Naive B cell (primary cell): Measurements from ENCODE around the gene TCERG1L. TPM values are rescaled to one million over a fixed set of nuclear protein-coding genes. Genes with fewer than 3 reads are reported as not detected.
A peak's percentile ranks its signal among the peaks of the same experiment; 100 is the strongest.

ENCODE experiments used
- ATAC-seq, 2 donors: fragments of 150-1000 bp; cut with Tn5 transposase; 2 replicates each; pipeline ENCODE4 v1.10.0; 2021; ENCODE audit warnings: low read depth in 2 of 2, mild to moderate bottlenecking in 2 of 2, moderate library complexity in 2 of 2
- DNase-seq: peaks from one replicate; pipeline ENCODE4 v3.0.0; 2022
- H3K27ac Mint-ChIP-seq, 6 donors: one replicate each; pipeline ENCODE4 v1.8.0; 2020 to 2022; ENCODE audit warnings: mild to moderate bottlenecking in 6 of 6, mixed read lengths in 6 of 6, moderate library complexity in 5 of 6, inconsistent platforms in 2 of 6
- H3K27me3 Mint-ChIP-seq, 3 donors: one replicate each; pipeline ENCODE4 v1.8.0; 2021 to 2022; ENCODE audit warnings: mixed read lengths in 3 of 3, mild to moderate bottlenecking in 1 of 3
- H3K36me3 Mint-ChIP-seq, 2 donors: one replicate each; pipeline ENCODE4 v1.8.0; 2020 to 2022; ENCODE audit warnings: mixed read lengths in 2 of 2, inconsistent platforms in 1 of 2, mild to moderate bottlenecking in 1 of 2
- H3K4me1 Mint-ChIP-seq, 3 donors: one replicate each; pipeline ENCODE4 v1.8.0; 2020 to 2022; ENCODE audit warnings: mixed read lengths in 3 of 3, inconsistent platforms in 1 of 3, mild to moderate bottlenecking in 1 of 3, moderate library complexity in 1 of 3
- H3K4me3 Mint-ChIP-seq, 8 donors: one replicate each; pipeline ENCODE4 v1.8.0; 2020 to 2022; ENCODE audit warnings: mild to moderate bottlenecking in 8 of 8, mixed read lengths in 8 of 8, moderate library complexity in 8 of 8, inconsistent platforms in 2 of 8
- H3K9me3 Mint-ChIP-seq, 7 donors: one replicate each; pipeline ENCODE4 v1.8.0; 2020 to 2022; ENCODE audit warnings: mixed read lengths in 7 of 7, mild to moderate bottlenecking in 5 of 7, inconsistent platforms in 2 of 7, moderate library complexity in 1 of 7
- polyA plus RNA-seq, 6 donors: library from polyadenylated mRNA; unstranded; fragments of 300-500 nt; fragmentation: Illumina TruSeq; gene quantifications; one replicate each; pipeline ENCODE4 v1.2.3, GENCODE V29; 2021; ENCODE audit warnings: low read depth in 6 of 6

Gene TCERG1L
- polyA plus RNA-seq, 6 donors from 2014 or later = not detected

- Mint-ChIP-seq H3K4me3 (no peak overlapping the region), H3K4me1 (peaks cover 0 to 4% (median 0%) of the 10 kb centered on the region in 3 donors), H3K9me3 (peaks cover 0 to 2% (median 0%) of the 10 kb centered on the region in 7 donors), H3K27ac (no peak overlapping the region), H3K36me3 (no peaks in the 10 kb centered on the region), H3K27me3 (peaks cover 0 to 9% (median 3%) of the 10 kb centered on the region in 3 donors)
- DNase-seq (no peak), ATAC-seq (no peak)
These were observed 37.2 kb downstream of the TCERG1L start for GRCh38 chr10:131274133-131274880.

DNA sequence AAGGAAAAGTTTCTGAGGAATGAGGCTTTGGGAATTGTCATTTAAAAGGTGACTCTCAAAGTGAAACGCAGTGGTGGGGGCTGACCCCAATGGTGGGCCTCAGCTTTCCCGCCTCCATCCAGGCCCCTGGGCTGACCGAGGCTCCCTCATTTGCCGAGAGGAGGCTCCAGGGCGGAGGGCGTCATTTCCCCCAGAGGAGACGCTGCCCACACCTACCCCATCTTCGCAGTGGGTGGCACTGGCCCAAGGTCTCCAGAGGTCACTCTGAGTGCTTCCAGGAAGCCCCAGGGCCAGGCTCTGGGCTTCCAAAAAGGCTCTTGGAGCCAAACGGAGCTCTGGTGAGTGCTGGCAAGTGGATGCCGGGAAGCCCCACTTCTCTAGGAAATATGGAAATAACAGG lies 38.0 kb downstream of the TCERG1L start:
- Mint-ChIP-seq H3K27me3 (peaks cover 0 to 11% (median 3%) of the 10 kb centered on the region in 3 donors), H3K36me3 (no peaks in the 10 kb centered on the region), H3K27ac (peak overlapping the region in 1 of 6 donors; percentile 62), H3K4me1 (peaks cover 0 to 4% (median 0%) of the 10 kb centered on the region in 3 donors), H3K4me3 (no peak overlapping the region), H3K9me3 (peaks cover 0 to 4% (median 0%) of the 10 kb centered on the region in 7 donors)
- ATAC-seq = no peak
- no peak for DNase-seq

GRCh38 chr10:131272897-131273451 lies 38.5 kb downstream of the TCERG1L start:
- H3K4me3 Mint-ChIP-seq = no peak overlapping the region

DNA sequence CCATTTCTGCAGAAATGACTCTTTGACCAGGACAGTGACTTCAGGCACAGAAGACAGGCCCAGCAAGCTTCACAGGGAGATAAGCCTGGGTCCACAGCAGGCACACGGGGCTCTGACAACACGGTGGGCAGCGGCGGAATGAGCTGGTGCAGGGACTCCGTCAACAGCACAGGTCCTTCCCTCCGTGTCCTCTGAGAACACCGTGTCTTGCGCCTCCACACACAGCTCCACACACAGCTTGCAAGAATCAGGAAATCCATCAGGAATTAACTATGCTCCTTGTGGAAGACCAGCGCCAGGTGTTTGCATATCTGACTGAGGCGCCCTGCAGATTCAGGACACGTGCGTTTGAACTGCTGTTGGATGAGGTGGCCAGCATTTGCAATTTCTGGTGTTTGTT lies 39.6 kb downstream of the TCERG1L start:
- ATAC-seq (no peak), DNase-seq (no peak)
- H3K27ac Mint-ChIP-seq = no peak overlapping the region
- peaks cover 0 to 4% (median 0%) of the 10 kb centered on the region in 3 donors for H3K4me1 Mint-ChIP-seq
- H3K4me3 Mint-ChIP-seq = no peak overlapping the region
- peaks cover 0 to 11% (median 3%) of the 10 kb centered on the region in 3 donors for H3K27me3 Mint-ChIP-seq
- H3K9me3 Mint-ChIP-seq = peaks cover 0 to 6% (median 0%) of the 10 kb centered on the region in 7 donors
- H3K36me3 Mint-ChIP-seq = no peaks in the 10 kb centered on the region

More at GRCh38 chr10:131272897-131273451, 38.5 kb downstream of the TCERG1L start:
- DNase-seq (no peak), ATAC-seq (no peak)
- H3K27ac Mint-ChIP-seq = no peak overlapping the region
- H3K27me3 Mint-ChIP-seq = peaks cover 0 to 11% (median 3%) of the 10 kb centered on the region in 3 donors
- peaks cover 0 to 4% (median 0%) of the 10 kb centered on the region in 3 donors for H3K4me1 Mint-ChIP-seq
- no peaks in the 10 kb centered on the region for H3K36me3 Mint-ChIP-seq
- H3K9me3 Mint-ChIP-seq = peaks cover 0 to 6% (median 0%) of the 10 kb centered on the region in 7 donors

- Mint-ChIP-seq H3K27ac (no peak overlapping the region), H3K27me3 (peaks cover under 1 to 11% (median 3%) of the 10 kb centered on the region in 3 donors), H3K4me3 (no peak overlapping the region), H3K36me3 (no peaks in the 10 kb centered on the region), H3K4me1 (peaks cover 0 to 4% (median 0%) of the 10 kb centered on the region in 3 donors), H3K9me3 (peaks cover 0 to 6% (median 0%) of the 10 kb centered on the region in 7 donors)
- DNase-seq = no peak
- no peak for ATAC-seq
These were observed 40.2 kb downstream of the TCERG1L start for GRCh38 chr10:131271195-131271880.

DNA sequence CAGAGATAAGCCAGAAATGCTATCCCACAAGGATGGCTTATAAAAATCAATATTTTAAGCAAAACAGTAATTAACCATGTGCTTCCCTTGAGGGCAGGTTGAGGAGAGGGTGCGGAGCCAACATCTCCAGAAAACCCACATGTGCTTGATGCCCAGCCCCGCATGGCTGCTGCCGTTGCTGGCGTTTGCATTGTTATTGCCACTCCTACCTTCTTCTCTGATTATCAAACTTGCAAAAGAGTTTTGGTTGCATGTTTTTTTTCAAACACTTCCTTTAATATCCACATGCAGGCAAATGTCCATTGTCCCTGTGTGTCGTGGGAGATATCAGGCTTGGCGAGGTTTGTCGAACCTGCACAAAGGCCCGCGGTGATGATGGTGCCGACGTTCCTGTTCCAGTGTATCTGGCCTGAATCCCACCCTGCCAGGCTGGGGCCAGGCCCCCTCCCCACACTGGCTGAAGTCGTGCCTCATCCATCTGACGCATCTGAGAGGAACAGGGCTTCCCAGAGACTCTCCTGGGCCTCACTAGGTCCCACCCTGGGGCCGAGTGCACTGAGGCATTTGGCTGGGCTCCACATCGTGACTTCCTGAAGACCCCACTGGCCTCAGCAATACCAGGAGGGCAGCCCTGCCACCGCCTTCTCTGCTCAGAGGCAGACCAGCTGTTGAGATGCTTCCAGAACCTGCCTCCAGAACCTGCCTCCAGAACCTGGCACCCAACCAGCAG lies 40.9 kb downstream of the TCERG1L start:
- Mint-ChIP-seq H3K27ac (no peak overlapping the region), H3K27me3 (peaks cover 3 to 11% (median 5%) of the 10 kb centered on the region in 3 donors), H3K9me3 (peaks cover 0 to 6% (median 0%) of the 10 kb centered on the region in 7 donors), H3K4me3 (no peak overlapping the region), H3K36me3 (no peaks in the 10 kb centered on the region), H3K4me1 (peaks cover 0 to 4% (median 0%) of the 10 kb centered on the region in 3 donors)
- no peak for DNase-seq
- ATAC-seq = no peak

GRCh38 chr10:131269776-131270460 lies 41.6 kb downstream of the TCERG1L start:
- Mint-ChIP-seq H3K4me3 (peak overlapping the region in 1 of 8 donors; percentile 31), H3K36me3 (no peaks in the 10 kb centered on the region), H3K27ac (peak overlapping the region in 1 of 6 donors; percentile 77), H3K27me3 (peaks cover 3 to 11% (median 5%) of the 10 kb centered on the region in 3 donors), H3K9me3 (peaks cover 0 to 6% (median 0%) of the 10 kb centered on the region in 7 donors), H3K4me1 (peaks cover 0 to 4% (median 0%) of the 10 kb centered on the region in 3 donors)
- ATAC-seq = no peak
- DNase-seq = no peak

GRCh38 chr10:131267814-131268095 lies 43.8 kb downstream of the TCERG1L start:
- Mint-ChIP-seq H3K4me3 (no peak overlapping the region), H3K9me3 (peaks cover 0 to 6% (median 0%) of the 10 kb centered on the region in 7 donors), H3K36me3 (no peaks in the 10 kb centered on the region), H3K4me1 (peaks cover 0 to 4% (median 0%) of the 10 kb centered on the region in 3 donors), H3K27ac (no peak overlapping the region), H3K27me3 (peaks cover 3 to 11% (median 5%) of the 10 kb centered on the region in 3 donors)
- DNase-seq (no peak), ATAC-seq (no peak)

- no peak overlapping the region for H3K4me3 Mint-ChIP-seq
- no peaks in the 10 kb centered on the region for H3K36me3 Mint-ChIP-seq
- peaks cover 0 to 6% (median 0%) of the 10 kb centered on the region in 7 donors for H3K9me3 Mint-ChIP-seq
- peaks cover 3 to 11% (median 5%) of the 10 kb centered on the region in 3 donors for H3K27me3 Mint-ChIP-seq
- H3K4me1 Mint-ChIP-seq = peaks cover 0 to 4% (median 0%) of the 10 kb centered on the region in 3 donors
- H3K27ac Mint-ChIP-seq = no peak overlapping the region
- ATAC-seq (no peak), DNase-seq (no peak)
These were observed 44.3 kb downstream of the TCERG1L start for GRCh38 chr10:131266936-131267813.

DNA sequence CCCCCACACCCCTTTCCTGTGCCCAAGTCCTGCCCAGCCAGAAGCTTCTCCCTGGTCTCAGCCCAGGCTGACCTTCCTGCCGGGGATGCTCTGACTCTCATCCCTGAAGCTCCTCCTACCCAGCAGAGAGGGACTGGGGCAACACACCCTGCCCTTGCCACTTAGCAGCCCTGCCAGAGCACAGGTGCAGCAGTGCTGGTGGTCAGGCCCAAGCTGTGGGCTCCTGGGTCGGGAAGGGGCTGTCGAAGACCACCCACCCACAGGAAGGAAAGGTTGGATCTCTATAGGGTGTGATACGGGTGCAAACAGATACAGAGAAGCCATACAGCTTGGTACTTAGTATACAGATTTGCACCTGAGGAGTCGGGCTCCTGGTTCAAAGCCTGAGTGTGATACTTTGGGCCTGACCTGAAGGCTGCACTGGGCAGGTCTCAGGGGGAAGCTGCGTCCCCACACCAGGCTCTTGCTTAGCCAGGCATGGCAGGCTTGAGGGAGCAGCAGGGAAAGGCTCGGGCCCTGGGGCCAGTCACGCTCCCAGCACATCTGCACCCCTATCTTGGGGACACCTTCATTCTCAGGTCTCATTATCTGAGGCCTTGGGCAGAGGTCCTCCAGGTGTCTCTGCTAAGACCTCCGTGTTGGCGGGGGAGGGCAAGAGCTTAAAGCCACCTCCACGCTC lies 47.3 kb downstream of the TCERG1L start:
- DNase-seq = no peak

DNA sequence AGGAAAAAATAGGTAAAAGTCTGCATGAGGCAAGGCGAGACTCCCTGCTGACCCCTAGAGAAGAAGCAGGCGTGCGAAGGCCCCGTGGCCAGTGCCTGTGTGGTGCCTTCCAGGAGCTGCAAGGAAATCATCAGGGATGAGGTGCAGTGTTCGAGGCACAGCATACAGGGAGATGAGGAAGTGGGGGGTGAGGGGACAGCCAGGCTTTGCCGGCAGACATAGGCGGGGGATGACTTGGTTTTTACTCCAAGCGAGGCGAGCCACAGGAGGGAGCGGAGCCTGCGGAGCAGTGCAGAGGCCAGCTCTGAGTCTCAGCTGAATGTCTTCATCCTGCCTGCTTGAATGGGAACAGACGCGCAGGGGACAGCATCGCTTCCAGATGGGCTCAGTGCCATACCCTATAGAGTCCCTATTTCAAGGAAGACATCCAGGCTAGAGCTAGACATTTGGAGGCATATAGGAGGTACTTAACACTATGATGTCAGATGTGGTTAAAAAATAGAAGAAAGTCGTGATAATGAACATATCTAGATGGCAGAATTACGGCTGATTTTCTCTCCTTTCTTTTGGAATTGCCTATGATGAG lies 49.5 kb downstream of the TCERG1L start:
- H3K4me1 Mint-ChIP-seq = no peaks in the 10 kb centered on the region
- H3K4me3 Mint-ChIP-seq = no peak overlapping the region
- DNase-seq (no peak), ATAC-seq (no peak)
- no peak overlapping the region for H3K27ac Mint-ChIP-seq
- peaks cover 0 to 4% (median 1%) of the 10 kb centered on the region in 7 donors for H3K9me3 Mint-ChIP-seq
- no peaks in the 10 kb centered on the region for H3K36me3 Mint-ChIP-seq
- peaks cover 0 to 5% (median 0%) of the 10 kb centered on the region in 3 donors for H3K27me3 Mint-ChIP-seq

More for the DNA sequence above, 47.3 kb downstream of the TCERG1L start:
- no peaks in the 10 kb centered on the region for H3K36me3 Mint-ChIP-seq
- no peak overlapping the region for H3K27ac Mint-ChIP-seq
- no peak for ATAC-seq
- peaks cover 0 to 5% (median 2%) of the 10 kb centered on the region in 3 donors for H3K27me3 Mint-ChIP-seq
- no peaks in the 10 kb centered on the region for H3K4me1 Mint-ChIP-seq
- no peak overlapping the region for H3K4me3 Mint-ChIP-seq
- peaks cover 0 to 6% (median 1%) of the 10 kb centered on the region in 7 donors for H3K9me3 Mint-ChIP-seq
